Globus pallidus (tissue), 1 donor: ENCODE data around the gene SLIRP.
"Not testable (repeated sequence)": the region's sequence is repeated elsewhere in the genome, so short reads cannot be mapped to it uniquely, and the experiment has no call there.

Experiments
- DNase-seq: peaks from one replicate; pipeline ENCODE4 v3.0.0-alpha.2; 2015; ENCODE audit warnings: low spot score

Gene SLIRP

GRCh38 chr14:77707724-77708408 is at the start of gene SLIRP, which contains the start of gene ALKBH1:
SLIRP (plus strand) TSS chr14:77708103; CDS start chr14:77708112, 9 bp downstream.
ALKBH1 (minus strand) TSS chr14:77708023; CDS start chr14:77708004, 19 bp downstream.
- DNase-seq: peak; percentile 89

- DNase-seq: no peak
Observed at GRCh38 chr14:77659831-77660230, 48.1 kb upstream of the SLIRP start.

GRCh38 chr14:77660754-77661153 is 47.1 kb upstream of the SLIRP start:
- DNase-seq: no peak

- not testable (repeated sequence) for DNase-seq
Observed at GRCh38 chr14:77661562-77661961, 46.3 kb upstream of the SLIRP start.

GRCh38 chr14:77663293-77663692 is 44.6 kb upstream of the SLIRP start:
- no peak for DNase-seq

- no peak for DNase-seq
Observed at GRCh38 chr14:77667331-77667730, 40.6 kb upstream of the SLIRP start.

GRCh38 chr14:77673193-77673592 is 34.7 kb upstream of the SLIRP start:
- DNase-seq: no peak

GRCh38 chr14:77674931-77675330 is 33.0 kb upstream of the SLIRP start:
- no peak for DNase-seq

- DNase-seq: no peak
Observed at GRCh38 chr14:77681196-77682157, 26.4 kb upstream of the SLIRP start.

GRCh38 chr14:77682158-77682553 is 25.7 kb upstream of the SLIRP start:
- no peak for DNase-seq

- peak; percentile 16 for DNase-seq
Observed at GRCh38 chr14:77691259-77691658, 16.6 kb upstream of the SLIRP start.

- DNase-seq: no peak
Observed at GRCh38 chr14:77707355-77707723, 564 bp upstream of the SLIRP start.

GRCh38 chr14:77708749-77709148 is 846 bp downstream of the SLIRP start:
- DNase-seq: no peak

GRCh38 chr14:77709412-77709811 is 1.5 kb downstream of the SLIRP start:
- peak; percentile 70 for DNase-seq

GRCh38 chr14:77710364-77710763 is 2.5 kb downstream of the SLIRP start:
- no peak for DNase-seq

GRCh38 chr14:77714926-77715325 is 7.0 kb downstream of the SLIRP start:
- no peak for DNase-seq

GRCh38 chr14:77717608-77718305 is 9.9 kb downstream of the SLIRP start:
- DNase-seq: no peak

- no peak for DNase-seq
Observed at GRCh38 chr14:77721437-77721836, 13.5 kb downstream of the SLIRP start.

GRCh38 chr14:77722301-77722700 is 14.4 kb downstream of the SLIRP start:
- no peak for DNase-seq

GRCh38 chr14:77730976-77731497 is 23.1 kb downstream of the SLIRP start:
- no peak for DNase-seq

GRCh38 chr14:77738559-77739250 is 30.8 kb downstream of the SLIRP start:
- no peak for DNase-seq

- no peak for DNase-seq
Observed at GRCh38 chr14:77741438-77741837, 33.5 kb downstream of the SLIRP start.
